HCT116 (cell line): Measurements from ENCODE around the gene OCSTAMP.

Experiments
- CTCF ChIP-seq, 3 experiments: fragments of 200-600 bp in 1 of 3; sonication (generic) in 1 of 3; IDR thresholded peaks in 2 of 3; conservative IDR thresholded peaks in 1 of 3; 2 replicates each; pipeline ENCODE4 v1.5.1; 2012 to 2017; ENCODE audit warnings: low read depth in 2 of 3, low read length in 2 of 3, antibody characterized with exemption in 1 of 3, borderline replicate concordance in 1 of 3, control low read depth in 1 of 3, mild to moderate bottlenecking in 1 of 3, mixed read lengths in 1 of 3, mixed run types in 1 of 3, moderate library complexity in 1 of 3; ENCODE audit not compliant: insufficient read depth in 1 of 3
- EZH2 ChIP-seq: fragments of 200-600 bp; sonication (generic); IDR thresholded peaks from 2 replicates; pipeline ENCODE4 v1.6.1; 2017; ENCODE audit warnings: antibody characterized with exemption, mixed run types
- FOSL1 ChIP-seq: IDR thresholded peaks from 2 replicates; pipeline ENCODE4 v1.6.1; 2012; ENCODE audit warnings: low read depth

GRCh38 chr20:46505506-46505905 lies 44.9 kb downstream of the OCSTAMP start:
- TF ChIP-seq FOSL1 (no peak), CTCF (IDR thresholded peaks at IDR 0.05 in 2 of 3, conservative IDR thresholded peaks at IDR 0.05 in 1 of 3; ENCODE audit: borderline replicate concordance in 1 of 3, insufficient read depth in 1 of 3, low read depth in 2 of 3, low read length in 2 of 3) (no peak), EZH2 (no peak)
